Coronary artery (tissue), 2 donors: ENCODE results near the gene LTBP1.

Experiments
- DNase-seq: peaks from one replicate; pipeline ENCODE4 v3.0.0-alpha.2; 2017; ENCODE audit warnings: low spot score
- H3K27ac ChIP-seq, 2 donors: fragments of 200-600 bp; sonication (generic); one replicate each; pipeline ENCODE4 v1.5.1; 2016 to 2019
- H3K4me3 ChIP-seq: fragments of 200-600 bp; sonication (generic); 2 replicates; pipeline ENCODE4 v1.5.1; 2016; ENCODE audit warnings: mild to moderate bottlenecking, moderate library complexity
- CTCF ChIP-seq: fragments of 200-600 bp; sonication (generic); IDR thresholded peaks from one replicate; pipeline ENCODE4 v1.5.1; 2019; ENCODE audit warnings: antibody characterized with exemption

The LTBP1 gene

GRCh38 chr2:33011373-33011772, 64.6 kb downstream of the LTBP1 start:
- Histone ChIP-seq H3K27ac (no peak overlapping the region), H3K4me3 (no peak overlapping the region)
- TF ChIP-seq CTCF: no peak
- DNase-seq: no peak

GRCh38 chr2:33011941-33012340, 65.2 kb downstream of the LTBP1 start:
- Histone ChIP-seq H3K4me3 (no peak overlapping the region), H3K27ac (no peak overlapping the region)
- no peak for DNase-seq
- TF ChIP-seq CTCF: no peak

GRCh38 chr2:33013684-33014110, 66.9 kb downstream of the LTBP1 start:
- Histone ChIP-seq H3K4me3 (no peak overlapping the region), H3K27ac (peak overlapping the region in 1 of 2 donors; percentile 81)
- no peak for DNase-seq
- TF ChIP-seq CTCF: no peak

GRCh38 chr2:33014268-33014667, 67.5 kb downstream of the LTBP1 start:
- TF ChIP-seq CTCF: no peak
- no peak for DNase-seq
- no peak overlapping the region for H3K4me3 ChIP-seq
- peak overlapping the region; percentile 55 to 81 for H3K27ac ChIP-seq

- Histone ChIP-seq H3K4me3 (no peak overlapping the region), H3K27ac (peak overlapping the region; percentile 36 to 81)
- TF ChIP-seq CTCF: no peak
- no peak for DNase-seq
These were observed 68.8 kb downstream of the LTBP1 start for GRCh38 chr2:33015421-33016142.

GRCh38 chr2:33018271-33018670, 71.5 kb downstream of the LTBP1 start:
- no peak for DNase-seq
- peak overlapping the region in 1 of 2 donors; percentile 59 for H3K27ac ChIP-seq
- TF ChIP-seq CTCF: no peak

GRCh38 chr2:33019796-33020195, 73.0 kb downstream of the LTBP1 start:
- Histone ChIP-seq H3K4me3 (no peak overlapping the region), H3K27ac (no peak overlapping the region)
- no peak for TF ChIP-seq CTCF
- DNase-seq: no peak

More at GRCh38 chr2:33018271-33018670, 71.5 kb downstream of the LTBP1 start:
- no peak overlapping the region for H3K4me3 ChIP-seq
